ENCODE data around the gene KNCN.

Gene KNCN

DNA sequence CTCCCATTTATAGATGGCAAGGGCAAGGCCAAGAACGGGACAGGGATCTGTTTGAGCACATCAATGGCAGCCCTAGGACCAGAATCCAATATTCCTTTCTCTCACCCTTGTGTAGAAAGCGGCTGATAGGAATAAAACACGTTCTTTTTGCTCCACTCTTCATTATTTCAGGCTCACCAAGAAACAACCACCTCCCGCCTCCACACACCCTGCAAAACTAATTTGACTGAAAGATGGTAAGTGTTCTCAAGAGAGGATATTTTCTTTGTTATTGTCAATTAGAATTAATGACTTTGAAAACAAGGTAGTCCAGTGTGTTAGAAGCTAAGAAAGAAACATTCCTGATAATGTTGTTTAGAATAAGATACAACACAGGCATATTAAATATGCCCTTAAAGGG, 11.9 kb upstream of the KNCN start:
- no peak for DNase-seq

DNA sequence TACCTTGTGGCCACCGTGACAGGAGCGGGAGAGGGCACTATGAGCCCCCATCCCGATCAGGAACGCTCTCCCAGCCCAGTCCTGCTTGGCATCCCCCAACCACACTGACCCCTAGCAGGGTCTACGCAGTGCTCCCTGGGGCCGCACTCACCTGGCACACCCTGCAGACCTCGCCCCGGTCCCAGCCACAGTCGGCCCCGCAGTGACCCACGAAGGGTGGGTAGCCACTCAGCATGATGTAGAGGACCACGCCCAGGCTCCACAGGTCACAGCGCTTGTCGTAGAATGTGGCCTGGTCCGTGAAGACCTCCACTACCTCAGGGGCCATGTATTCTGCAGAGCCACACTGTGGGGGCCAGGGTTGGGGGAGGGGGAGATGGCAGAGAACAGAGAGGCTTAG, 11.1 kb upstream of the KNCN start:
- DNase-seq = no peak

DNA sequence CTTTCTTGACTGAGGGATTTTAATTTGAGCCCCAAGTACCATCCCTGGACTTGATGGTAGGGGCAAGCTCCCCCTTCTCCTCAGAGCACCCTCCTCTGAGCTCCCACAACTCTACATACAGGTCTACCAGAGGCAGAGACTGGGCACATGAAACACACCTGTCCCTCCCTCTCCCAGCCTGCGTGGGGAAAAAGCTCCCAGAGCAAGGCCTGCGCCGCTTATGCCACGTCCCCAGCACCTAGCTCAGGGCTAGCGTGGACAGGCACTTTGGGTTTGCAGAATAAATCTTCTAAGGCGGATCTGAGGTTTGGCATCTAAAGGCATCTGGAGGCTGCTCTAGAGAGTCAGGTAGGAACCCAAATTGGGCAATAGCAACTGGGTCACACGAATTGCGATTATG, 7.5 kb upstream of the KNCN start:
- DNase-seq = no peak

DNA sequence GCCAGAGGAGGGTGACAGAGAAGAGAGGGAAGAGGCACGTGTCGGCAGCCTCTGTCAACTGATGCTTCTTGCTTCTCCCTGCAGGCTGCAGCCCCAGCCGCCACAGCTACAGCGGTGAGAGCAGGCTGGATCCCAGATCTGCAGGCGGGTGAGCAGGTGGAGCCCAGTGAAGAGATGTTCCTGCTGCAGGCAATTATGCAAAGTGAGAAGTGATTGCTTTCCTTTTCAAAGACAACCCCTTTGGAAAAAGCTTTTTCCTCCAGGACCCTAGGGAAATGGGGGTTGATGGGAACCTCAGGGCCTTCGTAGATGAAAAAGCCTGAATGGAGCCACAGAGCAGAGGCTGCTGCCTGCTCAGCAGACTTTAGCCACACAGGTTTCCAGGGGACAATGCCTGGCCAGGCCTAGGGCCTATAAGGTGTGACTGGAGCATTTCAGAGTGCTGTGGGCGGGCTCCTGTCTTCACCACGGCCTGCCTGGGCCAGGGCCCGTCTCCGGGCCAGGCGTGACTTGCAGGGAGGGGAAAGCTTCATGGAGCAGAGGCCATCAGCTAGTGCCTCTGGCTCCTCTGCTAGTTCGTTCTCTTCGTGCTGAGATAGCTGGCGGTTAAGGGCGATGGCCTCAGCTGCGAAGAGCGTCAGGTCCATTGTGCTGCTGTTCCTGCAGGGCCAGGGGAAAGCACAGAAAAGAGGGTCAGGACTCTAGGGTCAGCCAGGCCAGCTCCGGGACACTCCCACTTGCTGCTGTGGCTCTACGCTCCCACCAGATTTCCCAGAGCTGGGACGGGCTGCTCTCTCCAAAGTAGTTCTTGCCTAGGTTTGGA, 6.9 kb upstream of the KNCN start:
- no peak for DNase-seq

DNA sequence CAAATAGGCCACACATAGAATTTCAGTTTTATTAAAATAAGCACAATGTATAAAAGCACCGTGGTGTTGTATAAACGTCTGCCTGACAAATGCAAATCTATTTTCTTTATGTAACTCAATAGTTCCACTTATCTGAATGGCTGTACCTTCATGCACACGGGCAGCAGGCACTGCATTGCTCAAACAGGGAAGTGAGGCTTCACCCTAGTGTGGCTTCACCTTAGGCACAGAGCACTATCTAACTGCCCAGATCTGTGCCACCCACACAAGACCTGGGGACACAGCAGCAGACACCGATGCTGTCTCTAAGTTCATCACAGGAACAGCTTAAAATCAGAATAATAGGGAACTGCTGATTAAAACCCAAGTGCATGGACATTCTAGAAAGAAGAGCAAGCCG, 6.0 kb upstream of the KNCN start:
- no peak for DNase-seq

DNA sequence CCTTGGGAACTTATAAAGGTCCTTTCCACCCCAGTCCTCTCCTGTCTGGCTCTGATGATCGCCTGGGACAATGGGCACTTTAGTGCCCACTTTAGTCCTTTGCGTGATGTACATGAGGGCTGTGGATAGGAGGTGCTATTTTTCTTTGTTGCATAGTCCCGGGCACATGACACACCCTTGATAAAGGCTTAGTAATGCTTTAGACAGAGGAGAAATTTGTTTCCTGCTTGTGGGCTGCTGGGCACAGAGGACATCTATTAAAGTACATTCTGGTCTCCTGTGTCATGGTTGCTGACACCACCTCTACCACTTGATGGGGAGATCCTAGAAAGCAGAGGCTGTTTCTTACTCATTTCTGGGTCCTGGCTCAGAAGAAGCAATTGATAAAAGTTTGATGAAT, 5.4 kb upstream of the KNCN start:
- DNase-seq = no peak

DNA sequence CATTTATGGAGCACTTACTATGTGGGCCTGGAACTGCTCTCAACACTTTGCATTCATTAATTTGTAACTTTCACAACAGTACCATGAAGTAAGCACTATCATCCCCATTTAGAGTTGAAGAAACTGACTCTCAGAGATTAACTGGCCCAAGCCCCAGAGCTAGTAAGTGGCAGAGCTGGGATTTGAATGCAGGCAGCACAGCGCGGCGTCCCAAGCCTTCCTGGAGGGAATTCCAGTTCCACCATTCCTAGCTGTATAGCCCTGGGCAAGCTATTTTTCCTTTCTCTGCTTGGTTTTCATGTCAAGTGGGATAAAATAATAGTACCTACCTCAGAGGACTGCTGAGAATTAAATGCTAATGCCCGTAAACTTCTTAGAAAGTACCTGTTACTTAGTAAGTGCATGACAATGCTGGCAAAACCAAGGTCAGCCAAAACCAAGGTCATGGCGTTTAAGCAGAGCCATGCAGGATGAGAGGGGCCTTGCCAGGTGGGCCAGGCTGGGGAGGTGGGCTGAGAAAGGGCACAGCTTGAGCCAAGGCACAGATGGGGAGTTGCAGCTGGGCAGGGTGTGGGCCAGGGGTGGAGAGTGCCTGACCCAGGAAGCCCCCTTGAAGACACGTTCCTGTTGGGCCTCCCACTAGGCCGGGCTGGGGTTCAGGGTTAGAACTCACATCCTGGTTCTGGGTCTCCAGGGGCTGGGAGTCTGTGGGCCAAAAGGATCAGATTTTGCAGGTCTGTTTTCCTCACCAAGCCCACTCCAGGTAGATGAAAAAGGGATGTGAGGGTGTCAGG, 4.6 kb upstream of the KNCN start:
- no peak for DNase-seq

DNA sequence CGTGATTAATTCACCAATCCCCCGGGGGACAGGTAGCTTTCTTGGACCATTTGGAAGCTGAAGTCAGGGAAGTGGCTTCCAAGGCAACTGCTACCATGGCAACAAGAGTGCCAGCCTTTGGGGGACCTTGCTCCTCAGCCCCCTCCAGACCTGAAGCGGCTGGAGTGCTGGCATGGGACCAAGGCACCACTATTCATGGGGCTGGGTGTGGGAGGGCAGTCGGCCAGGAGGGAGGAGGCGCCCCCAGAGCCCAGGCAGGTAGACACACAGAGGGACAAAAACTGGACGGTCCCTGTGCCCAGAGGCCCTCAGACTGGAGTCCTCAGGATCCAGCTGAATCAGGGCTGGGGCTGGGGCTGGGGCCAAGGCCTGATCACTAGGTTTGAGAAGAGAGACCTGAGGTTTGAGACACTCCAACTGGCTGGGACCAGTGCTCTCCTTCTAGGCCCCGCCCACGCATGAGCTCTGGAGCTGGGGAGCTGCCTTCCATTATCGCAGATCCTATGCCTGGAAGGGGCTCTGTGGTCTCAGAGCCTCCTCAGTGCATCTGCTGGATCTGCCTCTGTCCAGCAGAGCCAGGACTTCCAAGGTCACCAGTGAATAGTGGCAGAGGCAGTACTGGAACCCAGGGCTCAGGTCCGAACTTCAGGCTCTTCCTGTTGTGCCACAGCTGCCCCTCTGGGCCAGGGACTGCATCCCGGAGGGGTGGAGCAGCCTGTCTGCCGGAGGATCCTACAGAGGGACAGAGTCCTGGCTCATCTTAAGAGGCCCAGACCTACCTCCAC, 3.3 kb upstream of the KNCN start:
- no peak for DNase-seq

DNA sequence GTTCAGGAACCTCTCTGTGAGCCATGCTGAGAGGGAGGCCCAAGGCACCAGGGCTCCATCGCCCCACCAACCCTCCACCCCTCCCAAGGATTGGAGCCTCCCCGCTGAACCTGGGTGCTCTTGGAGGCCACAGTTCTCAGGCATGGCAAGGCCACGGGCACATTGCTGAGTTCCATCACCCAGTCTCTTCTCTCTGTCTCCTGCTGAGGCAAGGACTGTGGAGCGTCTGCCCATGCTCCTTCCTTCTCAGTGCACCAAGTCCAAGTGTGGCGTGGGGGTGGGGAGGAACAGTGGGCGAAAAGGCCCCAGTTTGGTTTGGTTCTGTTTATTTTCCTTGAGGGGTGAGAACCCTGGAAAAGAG, 2.8 kb upstream of the KNCN start:
- no peak for DNase-seq

DNA sequence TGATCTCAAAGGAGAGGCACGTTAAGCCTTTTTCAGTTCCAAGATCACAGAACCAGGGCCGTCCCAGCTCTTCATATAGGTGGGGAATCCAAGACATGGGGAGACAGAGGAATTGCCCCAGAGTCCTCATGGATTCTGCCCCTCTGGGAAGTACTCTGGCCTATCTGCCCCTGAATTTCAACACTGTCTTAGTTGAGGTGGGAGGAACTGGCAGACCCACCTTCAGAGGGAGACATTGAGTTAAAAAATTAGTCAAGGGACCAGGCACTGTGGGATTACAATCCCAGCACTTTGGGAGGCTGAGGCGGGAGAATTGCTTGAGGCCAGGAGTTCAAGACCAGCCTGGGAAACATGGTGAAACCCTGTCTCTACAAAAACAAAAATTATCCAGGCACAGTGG, 2.1 kb upstream of the KNCN start:
- no peak for DNase-seq

DNA sequence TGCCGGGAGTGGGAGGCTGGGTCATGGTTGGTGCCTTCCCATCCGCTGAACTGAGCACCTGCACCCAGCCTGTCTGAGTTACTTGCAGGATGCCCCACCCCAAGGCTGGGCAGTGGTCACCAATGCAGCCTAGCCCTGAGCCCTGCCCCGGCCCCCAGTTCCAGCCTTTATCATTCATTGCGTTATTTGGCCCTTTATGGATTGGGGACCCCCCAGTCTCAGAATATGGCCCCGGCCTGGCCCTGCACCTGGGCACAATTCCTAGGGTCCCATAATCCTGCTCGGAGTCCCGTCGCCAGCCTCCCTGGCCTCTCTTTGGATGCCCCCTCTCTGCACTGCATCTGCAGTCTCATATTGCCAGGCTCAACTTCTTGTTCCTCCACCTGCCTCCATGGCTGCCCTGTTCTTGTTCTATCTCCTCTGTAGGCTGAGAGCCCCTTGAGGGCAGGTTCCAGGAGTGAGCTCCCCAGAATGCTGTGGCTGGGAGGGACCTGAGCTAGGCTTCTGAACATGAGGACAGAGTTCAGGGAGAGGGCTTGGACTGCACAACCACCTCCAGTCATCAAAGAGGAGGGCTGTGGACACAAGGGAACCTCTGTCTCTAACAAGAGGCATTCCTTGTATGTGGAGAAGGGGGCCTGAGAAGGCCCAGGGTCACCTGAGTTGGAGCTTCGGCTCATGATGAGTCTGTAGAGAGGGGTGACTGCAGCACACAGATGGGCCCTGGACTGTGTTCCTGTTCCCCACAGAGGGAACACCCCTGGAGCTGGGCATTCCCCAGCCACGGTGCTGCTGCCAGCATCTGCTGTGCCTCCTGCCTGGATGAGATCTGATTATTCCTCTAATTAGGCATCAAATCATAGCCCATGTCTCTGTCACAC, 1.1 kb upstream of the KNCN start:
- no peak for DNase-seq

DNA sequence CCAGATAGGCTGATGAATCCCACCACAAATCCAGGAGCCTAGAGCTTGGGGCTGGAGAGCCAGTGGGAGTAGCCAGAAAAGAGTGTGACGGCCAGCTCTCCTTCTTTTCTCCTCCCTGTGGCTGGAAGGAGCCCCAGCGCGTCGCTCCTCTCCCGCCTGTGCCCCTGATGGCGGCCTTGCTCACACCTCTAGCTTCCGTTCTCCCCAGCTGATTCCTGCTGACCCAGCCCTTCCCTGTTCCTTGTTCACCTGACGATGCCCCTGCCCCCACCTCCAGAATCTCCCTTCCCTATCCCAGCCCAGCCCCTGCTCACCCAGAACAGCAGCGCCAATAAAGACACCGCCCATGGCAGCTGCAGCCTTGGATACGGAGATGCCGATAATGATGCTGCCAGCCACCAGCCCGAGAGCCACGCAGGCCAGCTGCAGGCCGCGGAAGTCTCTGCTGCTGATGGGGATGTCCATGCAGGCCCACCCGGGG, 656 bp downstream of the KNCN start:
- no peak for DNase-seq

DNA sequence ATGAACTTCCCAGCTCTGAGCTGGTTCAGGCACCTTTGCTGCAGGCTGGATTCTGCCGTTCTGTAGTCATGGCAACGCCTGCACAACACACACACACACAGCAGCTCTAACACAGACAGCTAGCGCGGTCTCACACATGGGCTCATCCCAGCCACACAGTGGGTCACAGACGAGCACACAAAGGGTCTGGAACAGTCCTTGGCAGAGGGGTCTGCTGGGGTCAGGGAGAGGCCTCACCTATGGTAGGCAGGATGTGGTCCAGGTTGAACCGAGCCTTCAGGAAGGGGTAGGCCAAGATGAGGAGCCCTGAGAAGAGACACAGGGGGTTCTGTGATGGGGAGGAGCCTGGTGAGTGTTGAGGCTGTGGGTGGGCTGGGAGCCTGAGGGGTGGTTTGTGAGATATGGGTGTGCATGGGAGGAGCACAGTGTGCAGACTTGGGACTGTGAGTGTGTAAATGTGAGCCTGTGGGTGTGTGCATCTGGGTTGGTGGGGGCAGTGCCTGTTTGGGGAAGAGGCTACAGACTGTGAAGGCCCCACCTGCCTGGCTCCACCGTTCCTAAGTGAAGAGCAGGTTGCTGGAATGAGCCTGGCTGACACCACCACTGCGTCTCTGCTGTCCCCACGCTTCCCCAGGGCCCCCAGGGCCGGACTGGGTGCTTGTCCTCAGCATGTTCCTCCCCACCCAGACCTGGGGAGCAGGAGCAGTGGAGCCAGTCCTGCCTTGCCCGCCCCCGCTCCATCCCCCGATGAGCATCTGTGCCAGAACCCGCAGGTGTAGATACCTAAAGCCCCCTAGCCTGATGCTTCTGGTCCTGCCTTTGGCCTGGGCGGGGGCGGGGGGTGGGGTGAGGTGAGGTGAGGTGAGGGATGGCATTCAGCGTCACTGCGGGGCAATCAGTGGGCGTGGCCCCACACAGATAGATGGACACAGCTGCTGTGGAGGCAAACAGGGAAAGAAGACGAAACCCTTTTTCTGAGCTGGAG, 1.5 kb downstream of the KNCN start:
- no peak for DNase-seq

DNA sequence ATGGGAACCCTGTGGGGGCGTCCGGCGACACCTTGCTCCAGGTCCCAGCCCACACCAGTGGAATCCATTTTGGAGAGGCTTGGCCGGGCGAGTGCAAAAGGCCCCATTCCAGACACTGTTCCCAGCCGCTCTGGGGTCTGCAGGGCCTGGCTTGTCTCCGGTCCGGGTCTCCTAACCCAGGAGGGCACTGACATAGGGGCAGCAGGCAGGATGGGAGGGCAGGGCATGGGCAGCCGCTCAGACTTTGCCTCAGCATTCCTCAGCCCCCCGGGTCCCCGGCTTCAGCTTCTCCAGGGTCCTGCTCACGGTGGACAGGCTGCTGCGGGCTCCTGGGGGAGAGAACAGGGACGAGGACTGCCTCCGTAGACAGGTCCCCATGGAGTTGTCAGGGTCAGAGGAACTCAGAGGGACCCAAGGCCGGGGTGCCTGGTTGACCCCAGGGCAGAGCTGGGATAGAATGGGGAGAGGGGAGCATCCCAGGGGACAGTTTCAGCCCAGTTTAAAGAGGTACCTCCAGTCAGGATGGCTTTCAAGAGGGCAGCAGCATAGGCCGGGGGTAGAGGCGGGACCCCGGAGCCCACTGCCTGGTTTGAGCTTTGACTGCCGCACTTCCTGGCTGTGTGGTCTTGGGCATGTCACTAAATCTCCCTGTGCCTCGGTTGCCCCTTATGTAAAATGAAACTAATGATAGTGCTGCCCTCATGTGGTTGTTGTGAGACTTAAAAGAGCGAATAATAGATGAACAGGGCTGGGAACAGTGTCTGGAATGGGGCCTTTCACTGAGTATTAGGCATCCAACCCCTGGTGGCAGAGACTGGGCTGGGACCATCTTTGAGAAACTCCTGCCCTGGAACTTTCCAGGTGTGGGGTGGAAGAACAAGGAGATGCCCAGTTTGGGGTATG, 3.7 kb downstream of the KNCN start:
- no peak for DNase-seq

DNA sequence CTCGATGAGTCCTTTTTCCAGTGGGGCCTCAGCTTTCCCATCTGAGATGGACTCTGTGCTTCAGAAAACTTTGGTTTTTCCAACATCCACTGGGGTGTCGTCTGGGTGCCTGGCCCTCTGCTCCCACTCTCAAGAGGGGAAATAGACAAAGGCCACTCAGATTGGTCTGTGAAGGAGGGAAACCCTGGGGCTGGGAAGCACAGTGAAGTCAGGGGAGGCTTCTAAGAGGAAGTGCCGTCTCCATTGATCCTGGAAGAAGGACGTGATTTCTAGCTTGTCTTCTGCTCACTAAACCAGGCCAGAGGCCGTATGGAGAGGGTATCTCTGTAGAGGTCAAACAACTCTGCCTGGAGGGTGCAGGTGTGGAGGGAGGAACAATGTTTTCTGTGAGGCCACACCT, 5.2 kb downstream of the KNCN start:
- no peak for DNase-seq

DNA sequence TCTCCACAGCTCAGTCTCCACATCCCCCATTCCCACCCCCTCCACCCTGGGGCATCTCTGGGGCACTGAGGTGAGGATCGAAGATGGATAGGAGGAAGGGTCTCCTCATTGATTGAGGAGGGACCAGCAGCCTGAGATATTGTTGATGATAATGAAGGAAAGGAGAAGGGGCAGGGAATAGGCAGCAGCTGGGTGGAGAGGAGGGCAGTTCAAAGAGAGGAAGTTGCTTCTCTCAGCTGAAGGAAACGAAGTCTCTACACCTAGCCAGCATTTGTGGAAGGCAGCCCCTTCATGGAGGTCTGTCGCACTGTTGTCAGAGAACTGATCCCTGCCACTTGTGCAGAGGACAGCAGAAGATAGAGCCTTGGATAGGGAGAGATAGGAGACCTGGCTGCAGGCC, 5.7 kb downstream of the KNCN start:
- DNase-seq = no peak

DNA sequence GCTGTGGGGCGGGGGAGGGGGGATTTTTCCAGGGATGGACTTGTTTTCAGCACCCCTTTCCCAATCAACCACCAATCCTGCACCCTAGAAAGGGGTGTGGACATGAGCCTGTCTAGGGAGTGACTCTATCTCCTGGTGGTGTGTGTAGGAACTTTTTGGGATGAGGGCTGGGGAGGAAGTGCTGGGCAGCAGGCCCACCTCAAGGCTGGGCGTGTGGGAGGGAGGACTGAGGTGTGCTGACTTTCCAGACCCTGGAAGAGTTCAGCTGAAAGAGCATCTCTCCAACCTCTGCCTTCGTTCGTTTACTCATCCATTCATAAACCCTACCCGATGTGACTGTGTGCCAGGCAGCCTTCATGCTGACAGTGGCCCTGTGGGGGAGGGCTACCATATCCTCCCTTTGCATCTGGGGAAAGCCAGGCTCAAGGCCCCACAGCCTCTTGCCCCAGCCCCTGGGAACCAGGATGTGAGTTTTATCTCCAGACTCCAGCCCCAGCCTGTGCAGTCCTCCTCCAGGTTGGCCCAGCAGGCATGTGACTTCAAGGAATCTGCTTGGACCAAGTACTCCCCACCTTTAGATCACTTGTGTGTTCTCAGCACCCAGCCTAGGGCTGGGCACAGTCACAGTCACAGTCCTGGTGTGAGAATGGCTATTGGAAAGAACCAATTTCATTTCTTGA, 6.7 kb downstream of the KNCN start:
- no peak for DNase-seq

DNA sequence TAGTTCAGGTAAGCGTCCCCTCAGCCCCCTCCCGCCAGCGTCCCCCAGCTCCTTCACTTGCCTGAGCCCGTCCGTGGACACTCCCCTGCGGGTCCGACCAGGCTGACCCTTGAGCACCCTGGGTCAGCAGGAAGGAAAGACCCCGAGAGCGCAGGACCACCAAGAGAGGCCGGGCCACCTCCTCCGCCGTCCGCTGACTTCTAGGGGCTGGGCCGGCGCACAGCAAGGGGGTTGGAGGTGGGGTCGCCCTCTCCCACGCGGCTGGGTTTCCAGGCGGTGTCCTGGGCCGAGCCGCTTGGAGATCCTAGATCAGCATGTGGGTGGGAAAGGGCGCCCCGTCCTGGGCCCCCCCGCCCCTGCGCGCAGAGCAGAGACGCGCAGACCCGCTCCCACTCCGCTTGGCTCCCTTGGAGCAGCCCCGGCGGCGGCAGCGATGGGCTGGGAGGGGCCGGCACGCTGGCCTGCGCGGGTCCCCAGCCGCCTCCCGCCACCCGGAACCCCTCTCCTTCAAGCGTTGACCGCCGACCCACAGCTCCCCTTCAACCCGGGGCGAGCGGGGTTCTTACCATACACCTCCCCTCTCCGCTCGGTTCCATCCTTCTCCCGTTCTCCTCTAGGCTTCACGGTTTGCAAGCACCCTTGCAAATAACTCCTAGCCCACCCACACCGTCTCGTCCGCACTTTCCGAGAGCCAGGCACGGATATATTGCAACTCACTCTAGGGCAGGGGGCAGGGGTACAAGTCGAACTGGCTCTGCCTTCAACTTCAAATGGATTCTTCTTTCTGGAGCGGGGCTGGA, 7.5 kb downstream of the KNCN start:
- DNase-seq = no peak

DNA sequence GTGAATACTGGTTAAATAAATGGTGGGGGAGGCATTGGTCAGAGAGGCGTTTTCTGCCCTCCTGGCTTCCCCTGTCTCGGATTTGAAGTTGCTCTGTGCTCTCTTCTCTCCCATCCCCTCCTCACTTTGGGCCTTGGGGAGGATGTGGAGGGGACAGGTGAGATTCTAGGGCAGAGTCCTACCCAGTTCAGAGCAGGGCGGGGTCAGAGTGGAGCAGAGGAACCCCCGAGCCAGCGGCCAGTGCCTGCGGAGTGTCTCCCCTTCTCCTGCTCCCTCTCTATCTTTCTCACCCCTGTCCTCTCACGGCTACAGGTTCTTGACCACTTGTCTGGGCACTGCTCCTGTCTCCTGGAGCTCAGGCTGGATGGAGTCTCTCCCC, 8.1 kb downstream of the KNCN start:
- DNase-seq = no peak
